ENCODE data around the gene CLCN5. TPM values are rescaled to one million over a fixed set of nuclear protein-coding genes. Genes with fewer than 3 reads are reported as not detected.

The CLCN5 gene
- polyA plus RNA-seq, 2 of the 4 experiments (the other 2 are of a cell fraction), result 2.6 to 5.2 TPM

DNA sequence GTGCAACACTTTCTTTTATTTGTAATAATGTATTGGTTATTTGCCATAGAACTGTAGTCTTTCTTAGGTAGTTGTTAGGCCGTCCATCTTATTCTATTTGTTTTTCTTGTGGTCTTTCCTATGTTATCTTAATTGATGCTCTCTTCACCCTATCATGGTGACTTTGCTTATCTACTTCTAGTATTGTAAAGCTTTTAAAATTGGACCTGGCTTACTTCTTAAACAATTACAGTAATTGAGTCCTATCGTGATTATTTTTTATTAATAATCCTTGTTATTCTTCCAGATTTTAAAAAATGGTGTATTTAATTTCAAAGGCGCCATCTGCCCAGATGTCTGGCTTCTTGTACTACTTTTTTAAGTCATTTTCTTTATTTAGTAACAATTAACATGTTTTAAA lies 63.7 kb downstream of the CLCN5 start:
- H3K4me3 ChIP-seq, result no peak overlapping the region
- H3K27ac ChIP-seq, result no peak overlapping the region
- H3K9me3 ChIP-seq, result no peaks in the 10 kb centered on the region
- ChIA-PET CTCF (no interaction called here), POLR2A (no interaction called here)
- H3K4me1 ChIP-seq, result no peaks in the 10 kb centered on the region
- 93% methylated on average over 3 of the region's 3 CpGs for WGBS (ENCODE audit: missing lambda C conversion rate)
- DNase-seq (ENCODE audit: low read depth in 1 of 2, low spot score in 1 of 2) (no peak), FAIRE-seq (no peak), ATAC-seq (no peak)
- no peak for TF ChIP-seq CBX8 (IDR thresholded peaks at IDR 0.05)
- TF ChIP-seq EP300 (IDR thresholded peaks at IDR 0.05), result no peak
- TF ChIP-seq JUN (IDR thresholded peaks at IDR 0.05), result no peak
- no peak for TF ChIP-seq POLR2AphosphoS2 (conservative IDR thresholded peaks at IDR 0.05; ENCODE audit: low read length)
- no peak for TF ChIP-seq KDM1A (IDR thresholded peaks at IDR 0.05; ENCODE audit: low read depth)
- no peak for TF ChIP-seq HOXA7 (CRISPR knock-in tag; IDR thresholded peaks at IDR 0.05)
- TF ChIP-seq, protein P1, sequence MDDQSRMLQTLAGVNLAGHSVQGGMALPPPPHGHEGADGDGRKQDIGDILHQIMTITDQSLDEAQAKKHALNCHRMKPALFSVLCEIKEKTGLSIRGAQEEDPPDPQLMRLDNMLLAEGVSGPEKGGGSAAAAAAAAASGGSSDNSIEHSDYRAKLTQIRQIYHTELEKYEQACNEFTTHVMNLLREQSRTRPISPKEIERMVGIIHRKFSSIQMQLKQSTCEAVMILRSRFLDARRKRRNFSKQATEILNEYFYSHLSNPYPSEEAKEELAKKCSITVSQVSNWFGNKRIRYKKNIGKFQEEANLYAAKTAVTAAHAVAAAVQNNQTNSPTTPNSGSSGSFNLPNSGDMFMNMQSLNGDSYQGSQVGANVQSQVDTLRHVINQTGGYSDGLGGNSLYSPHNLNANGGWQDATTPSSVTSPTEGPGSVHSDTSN (IDR thresholded peaks at IDR 0.05), result no peak
- TF ChIP-seq CEBPB (IDR thresholded peaks at IDR 0.05), result no peak
- no peak for TF ChIP-seq SMC3 (IDR thresholded peaks at IDR 0.05)
- H3K4me2 ChIP-seq, result no peak overlapping the region

DNA sequence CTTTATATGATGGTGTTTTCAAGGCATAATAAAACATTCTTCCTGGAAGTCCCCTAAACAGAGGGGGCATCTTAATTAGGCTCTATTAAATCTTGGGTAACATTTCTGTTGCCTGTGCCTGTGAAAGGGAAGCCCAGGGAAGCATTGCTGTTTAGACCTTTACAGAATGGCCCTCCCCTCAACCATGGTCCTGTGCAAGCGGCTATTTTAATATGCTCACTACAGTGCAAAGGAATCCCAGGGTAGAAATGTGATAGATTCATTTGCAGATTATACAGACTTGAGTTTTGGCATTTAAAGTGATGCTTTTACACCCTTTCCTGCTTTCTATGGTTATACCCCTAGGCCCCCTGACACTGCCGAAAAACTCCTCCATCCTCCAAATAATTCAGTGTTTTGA lies 65.3 kb downstream of the CLCN5 start:
- WGBS (ENCODE audit: missing lambda C conversion rate), result 90% methylated on average over 2 of the region's 2 CpGs
- ATAC-seq, result no peak
- no peak for FAIRE-seq

More for the DNA sequence above, 65.3 kb downstream of the CLCN5 start:
- Histone ChIP-seq H3K4me1 (no peaks in the 10 kb centered on the region), H3K4me3 (no peak overlapping the region), H3K4me2 (no peak overlapping the region), H3K27ac (no peak overlapping the region), H3K9me3 (no peaks in the 10 kb centered on the region)
- TF ChIP-seq CHD4 (IDR thresholded peaks at IDR 0.05; ENCODE audit: borderline replicate concordance), result no peak
- no peak for TF ChIP-seq POLR2AphosphoS2 (conservative IDR thresholded peaks at IDR 0.05; ENCODE audit: low read length)
- TF ChIP-seq HOXB13 (CRISPR knock-in tag; IDR thresholded peaks at IDR 0.05; ENCODE audit: low read depth), result no peak
- TF ChIP-seq GATA3 (IDR thresholded peaks at IDR 0.05; ENCODE audit: borderline replicate concordance), result no peak
- TF ChIP-seq PHF8 (IDR thresholded peaks at IDR 0.05; ENCODE audit: borderline replicate concordance, low read depth), result no peak
- no peak for TF ChIP-seq REST (IDR thresholded peaks at IDR 0.05)
- no peak for TF ChIP-seq HEYL (CRISPR knock-in tag; IDR thresholded peaks at IDR 0.05)
- no peak for TF ChIP-seq MAZ (IDR thresholded peaks at IDR 0.05; ENCODE audit: borderline replicate concordance, low read depth, low read length)
- TF ChIP-seq RARB (CRISPR knock-in tag; IDR thresholded peaks at IDR 0.05), result no peak
- no peak for TF ChIP-seq RFX5 (IDR thresholded peaks at IDR 0.05)
- TF ChIP-seq, protein P2, sequence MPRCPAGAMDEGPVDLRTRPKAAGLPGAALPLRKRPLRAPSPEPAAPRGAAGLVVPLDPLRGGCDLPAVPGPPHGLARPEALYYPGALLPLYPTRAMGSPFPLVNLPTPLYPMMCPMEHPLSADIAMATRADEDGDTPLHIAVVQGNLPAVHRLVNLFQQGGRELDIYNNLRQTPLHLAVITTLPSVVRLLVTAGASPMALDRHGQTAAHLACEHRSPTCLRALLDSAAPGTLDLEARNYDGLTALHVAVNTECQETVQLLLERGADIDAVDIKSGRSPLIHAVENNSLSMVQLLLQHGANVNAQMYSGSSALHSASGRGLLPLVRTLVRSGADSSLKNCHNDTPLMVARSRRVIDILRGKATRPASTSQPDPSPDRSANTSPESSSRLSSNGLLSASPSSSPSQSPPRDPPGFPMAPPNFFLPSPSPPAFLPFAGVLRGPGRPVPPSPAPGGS (IDR thresholded peaks at IDR 0.05), result no peak
- TF ChIP-seq E2F6 (IDR thresholded peaks at IDR 0.05; ENCODE audit: borderline replicate concordance, low read depth), result no peak
- TF ChIP-seq MAX (IDR thresholded peaks at IDR 0.05), result no peak
- TF ChIP-seq HOXA7 (CRISPR knock-in tag; IDR thresholded peaks at IDR 0.05), result no peak
- TF ChIP-seq HOXB5 (CRISPR knock-in tag; IDR thresholded peaks at IDR 0.05), result no peak
- no peak for TF ChIP-seq FOSL2 (IDR thresholded peaks at IDR 0.05)
- TF ChIP-seq FOSL2 (CRISPR knock-in tag; IDR thresholded peaks at IDR 0.05), result no peak
- no peak for DNase-seq (ENCODE audit: low read depth in 1 of 2, low spot score in 1 of 2)
- POLR2A ChIA-PET, result no interaction called here
- CTCF ChIA-PET, result no interaction called here

Data from A549 (cell line).